CD4-positive, alpha-beta T cell treated with Interleukin-6 for 4 hours (primary cell): ENCODE results near the gene LRRC63.

Experiments
- DNase-seq: peaks from one replicate; pipeline ENCODE4 v3.0.0-alpha.2; 2020; ENCODE audit warnings: mixed read lengths

The LRRC63 gene

GRCh38 chr13:46313432-46314257 is 101.9 kb downstream of the LRRC63 start:
- no peak for DNase-seq

GRCh38 chr13:46314587-46314986 is 102.9 kb downstream of the LRRC63 start:
- no peak for DNase-seq

GRCh38 chr13:46315036-46315435 is 103.3 kb downstream of the LRRC63 start:
- DNase-seq, result no peak

- DNase-seq, result no peak
Measured at GRCh38 chr13:46315491-46316075, 103.9 kb downstream of the LRRC63 start.

- DNase-seq, result no peak
Measured at GRCh38 chr13:46317120-46317519, 105.4 kb downstream of the LRRC63 start.

- no peak for DNase-seq
Measured at GRCh38 chr13:46318986-46319385, 107.3 kb downstream of the LRRC63 start.

GRCh38 chr13:46320406-46320805 is 108.7 kb downstream of the LRRC63 start:
- peak; percentile 14 for DNase-seq

GRCh38 chr13:46320821-46321220 is 109.1 kb downstream of the LRRC63 start:
- peak; percentile 6 for DNase-seq

- peak; percentile 81 for DNase-seq
Measured at GRCh38 chr13:46321494-46322225, 109.9 kb downstream of the LRRC63 start.

GRCh38 chr13:46324976-46325375 is 113.2 kb downstream of the LRRC63 start:
- no peak for DNase-seq
